H9 (cell line): ENCODE measurements around the gene SIGLEC11. TPM values are rescaled to one million over a fixed set of nuclear protein-coding genes. Genes with fewer than 3 reads are reported as not detected.
"Not testable (repeated sequence)": the region's sequence is repeated elsewhere in the genome, so short reads cannot be mapped to it uniquely, and the experiment has no call there.

Experiments
- DNase-seq: peaks from one replicate; pipeline ENCODE4 v3.0.0-alpha.2; 2017
- H2AFZ ChIP-seq: one replicate; pipeline ENCODE4 v1.6.1; 2013; ENCODE audit warnings: mild to moderate bottlenecking, low read length, control low read depth, moderate library complexity
- H2AK5ac ChIP-seq: 2 replicates; pipeline ENCODE4 v1.6.1; 2013; ENCODE audit warnings: low read length, control low read depth, mixed read lengths; ENCODE audit not compliant: insufficient read length
- H2BK120ac ChIP-seq: one replicate; pipeline ENCODE4 v1.6.1; 2013; ENCODE audit warnings: low read depth, mild to moderate bottlenecking, low read length, control low read depth, inconsistent platforms; ENCODE audit not compliant: poor library complexity, severe bottlenecking
- H2BK12ac ChIP-seq: 2 replicates; pipeline ENCODE4 v1.6.1; 2013; ENCODE audit warnings: low read length, control low read depth, mixed read lengths, low read depth; ENCODE audit not compliant: insufficient read length
- H2BK15ac ChIP-seq: 2 replicates; pipeline ENCODE4 v1.6.1; 2013; ENCODE audit warnings: low read depth, low read length, control low read depth
- H2BK20ac ChIP-seq: one replicate; pipeline ENCODE4 v1.6.1; 2013; ENCODE audit warnings: low read depth, mild to moderate bottlenecking, low read length, control low read depth, inconsistent platforms; ENCODE audit not compliant: poor library complexity, severe bottlenecking
- H2BK5ac ChIP-seq: 2 replicates; pipeline ENCODE4 v1.6.1; 2013; ENCODE audit warnings: low read length, control low read depth, mixed read lengths; ENCODE audit not compliant: insufficient read length
- H3K14ac ChIP-seq: 2 replicates; pipeline ENCODE4 v1.6.1; 2013; ENCODE audit warnings: low read length, control low read depth; ENCODE audit not compliant: insufficient read depth
- H3K18ac ChIP-seq: 2 replicates; pipeline ENCODE4 v1.6.1; 2013; ENCODE audit warnings: low read depth, mild to moderate bottlenecking, mixed read lengths, low read length, control low read depth; ENCODE audit not compliant: insufficient read length
- H3K23ac ChIP-seq: 2 replicates; pipeline ENCODE4 v1.6.1; 2013; ENCODE audit warnings: low read length, control low read depth, mixed read lengths, low read depth; ENCODE audit not compliant: insufficient read length
- H3K23me2 ChIP-seq: 2 replicates; pipeline ENCODE4 v1.6.1; 2013; ENCODE audit warnings: low read depth, mild to moderate bottlenecking, mixed read lengths, low read length, control low read depth; ENCODE audit not compliant: insufficient read length, poor library complexity, severe bottlenecking
- H3K27ac ChIP-seq: 2 replicates; pipeline ENCODE4 v1.5.1; 2013; ENCODE audit warnings: low read length, control low read depth, mixed read lengths, low read depth; ENCODE audit not compliant: insufficient read length
- H3K27me3 ChIP-seq: 2 replicates; pipeline ENCODE4 v1.6.1; 2013; ENCODE audit warnings: low read length, control low read depth, inconsistent platforms; ENCODE audit not compliant: insufficient read depth
- H3K4ac ChIP-seq: 2 replicates; pipeline ENCODE4 v1.6.1; 2013; ENCODE audit warnings: low read depth, mild to moderate bottlenecking, control low read depth, inconsistent platforms, low read length, moderate library complexity
- H3K4me1 ChIP-seq: 2 replicates; pipeline ENCODE4 v1.6.1; 2013; ENCODE audit warnings: low read length, control low read depth, inconsistent platforms; ENCODE audit not compliant: insufficient read depth
- H3K4me2 ChIP-seq: 2 replicates; pipeline ENCODE4 v1.6.1; 2013; ENCODE audit warnings: low read length, control low read depth, mixed read lengths; ENCODE audit not compliant: insufficient read length, insufficient read depth
- H3K56ac ChIP-seq: 2 replicates; pipeline ENCODE4 v1.6.1; 2013; ENCODE audit warnings: low read depth, mild to moderate bottlenecking, mixed read lengths, low read length, control low read depth; ENCODE audit not compliant: insufficient read length
- H3K79me1 ChIP-seq: 2 replicates; pipeline ENCODE4 v1.6.1; 2013; ENCODE audit warnings: low read depth, mild to moderate bottlenecking, moderate library complexity, low read length, control low read depth, inconsistent platforms; ENCODE audit not compliant: insufficient read depth, poor library complexity, severe bottlenecking
- H3K79me2 ChIP-seq: 2 replicates; pipeline ENCODE4 v1.6.1; 2013; ENCODE audit warnings: low read length, control low read depth, inconsistent platforms; ENCODE audit not compliant: insufficient read depth
- H3K9ac ChIP-seq: 2 replicates; pipeline ENCODE4 v1.6.1; 2013; ENCODE audit warnings: low read length, control low read depth, mixed read lengths; ENCODE audit not compliant: insufficient read length; ENCODE audit errors: extremely low read depth
- H3K9me3 ChIP-seq: one replicate; pipeline ENCODE4 v1.6.1; 2013; ENCODE audit warnings: low read depth, low read length, inconsistent platforms; ENCODE audit not compliant: control insufficient read depth
- H3T11ph ChIP-seq: one replicate; pipeline ENCODE4 v1.6.1; 2013; ENCODE audit warnings: mild to moderate bottlenecking, low read length, control low read depth, inconsistent platforms
- H4K20me1 ChIP-seq: one replicate; pipeline ENCODE4 v1.6.1; 2013; ENCODE audit not compliant: control insufficient read depth, insufficient read length, insufficient read depth
- H4K5ac ChIP-seq: 2 replicates; pipeline ENCODE4 v1.6.1; 2013; ENCODE audit warnings: low read depth, mild to moderate bottlenecking, mixed read lengths, low read length, control low read depth; ENCODE audit not compliant: insufficient read length
- H4K8ac ChIP-seq: replicated peaks from 2 replicates; pipeline ENCODE4 v1.6.1; 2013; ENCODE audit warnings: low read length, control low read depth, mixed read lengths, low read depth; ENCODE audit not compliant: insufficient read length
- H4K91ac ChIP-seq: 2 replicates; pipeline ENCODE4 v1.6.1; 2013; ENCODE audit warnings: low read depth, mild to moderate bottlenecking, moderate library complexity, mixed read lengths, low read length, control low read depth; ENCODE audit not compliant: insufficient read length
- H3K27ac Mint-ChIP-seq, 3 experiments: 2 replicates in 2 of 3; 3 replicates in 1 of 3; pipeline ENCODE4 v1.8.0; 2020 to 2021; ENCODE audit warnings: mixed read lengths in 3 of 3, mild to moderate bottlenecking in 1 of 3, moderate library complexity in 1 of 3
- H3K27me3 Mint-ChIP-seq: 2 replicates; pipeline ENCODE4 v1.8.0; 2021; ENCODE audit warnings: low read depth, mild to moderate bottlenecking, moderate library complexity, mixed read lengths
- H3K36me3 Mint-ChIP-seq, 3 experiments: 2 replicates in 2 of 3; 3 replicates in 1 of 3; pipeline ENCODE4 v1.8.0; 2020 to 2021; ENCODE audit warnings: low read depth in 3 of 3, mixed read lengths in 3 of 3; ENCODE audit not compliant: insufficient read depth in 1 of 3
- H3K4me1 Mint-ChIP-seq, 2 experiments: 2 replicates each; pipeline ENCODE4 v1.8.0; 2020; ENCODE audit warnings: mixed read lengths in 2 of 2
- H3K4me3 Mint-ChIP-seq, 2 experiments: 2 replicates in 1 of 2; 3 replicates in 1 of 2; pipeline ENCODE4 v1.8.0; 2020 to 2021; ENCODE audit warnings: mild to moderate bottlenecking in 2 of 2, mixed read lengths in 2 of 2, moderate library complexity in 1 of 2
- H3K9me3 Mint-ChIP-seq, 2 experiments: 2 replicates in 1 of 2; 3 replicates in 1 of 2; pipeline ENCODE4 v1.8.0; 2020; ENCODE audit warnings: mild to moderate bottlenecking in 2 of 2, mixed read lengths in 2 of 2, moderate library complexity in 1 of 2
- WGBS: extraction: QIAGEN DNeasy Blood & Tissue Kit; methylation state at CpG from one replicate; pipeline ENCODE4 v1.1.7; 2013; ENCODE audit warnings: missing lambda C conversion rate, low lambda C conversion rate, mixed read lengths; ENCODE audit not compliant: insufficient read length; ENCODE audit errors: extremely low coverage; 5-methylcytosine and 5-hydroxymethylcytosine counted together
- long read RNA-seq: library from polyadenylated mRNA; unstranded; transcript quantifications from one replicate; pipeline ENCODE4 v2.0.0, GENCODE V29; 2020
- total RNA-seq: library from RNA; stranded (reverse); gene quantifications from 2 replicates; pipeline ENCODE4 v1.2.1, GENCODE V29; 2021

SIGLEC11 gene, protein sequence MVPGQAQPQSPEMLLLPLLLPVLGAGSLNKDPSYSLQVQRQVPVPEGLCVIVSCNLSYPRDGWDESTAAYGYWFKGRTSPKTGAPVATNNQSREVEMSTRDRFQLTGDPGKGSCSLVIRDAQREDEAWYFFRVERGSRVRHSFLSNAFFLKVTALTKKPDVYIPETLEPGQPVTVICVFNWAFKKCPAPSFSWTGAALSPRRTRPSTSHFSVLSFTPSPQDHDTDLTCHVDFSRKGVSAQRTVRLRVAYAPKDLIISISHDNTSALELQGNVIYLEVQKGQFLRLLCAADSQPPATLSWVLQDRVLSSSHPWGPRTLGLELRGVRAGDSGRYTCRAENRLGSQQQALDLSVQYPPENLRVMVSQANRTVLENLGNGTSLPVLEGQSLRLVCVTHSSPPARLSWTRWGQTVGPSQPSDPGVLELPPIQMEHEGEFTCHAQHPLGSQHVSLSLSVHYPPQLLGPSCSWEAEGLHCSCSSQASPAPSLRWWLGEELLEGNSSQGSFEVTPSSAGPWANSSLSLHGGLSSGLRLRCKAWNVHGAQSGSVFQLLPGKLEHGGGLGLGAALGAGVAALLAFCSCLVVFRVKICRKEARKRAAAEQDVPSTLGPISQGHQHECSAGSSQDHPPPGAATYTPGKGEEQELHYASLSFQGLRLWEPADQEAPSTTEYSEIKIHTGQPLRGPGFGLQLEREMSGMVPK
- not detected in 2 replicates for total RNA-seq
- long read RNA-seq, partial matches to known transcripts: 0 of 1 reads
- long read RNA-seq, other reads (novel, unspliced or antisense): 1 of 1 reads

DNA sequence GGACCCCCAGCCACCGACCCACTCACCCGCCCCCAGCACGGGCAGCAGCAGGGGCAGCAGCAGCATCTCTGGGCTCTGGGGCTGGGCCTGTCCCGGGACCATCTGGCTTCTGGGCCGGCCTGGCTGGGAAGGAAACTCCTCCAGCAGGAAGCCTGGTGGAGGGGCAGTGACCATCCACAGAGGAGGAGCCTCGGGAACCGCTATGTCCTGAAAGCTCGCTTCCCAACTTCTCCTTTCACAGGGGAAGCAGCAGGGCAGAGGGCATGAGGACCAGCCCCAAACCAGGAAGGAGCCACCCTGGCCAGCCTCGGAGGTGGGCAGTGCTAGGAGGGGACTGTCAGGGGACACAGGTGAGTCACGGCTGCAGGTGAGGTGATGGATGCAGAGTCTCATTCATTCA is at the start of gene SIGLEC11:
Gene SIGLEC11 (minus strand): TSS at position 193 of the 400 bp plus-strand sequence. CDS start 91 bp downstream, at position 102.
- H3K4me3 Mint-ChIP-seq, H3K27me3 ChIP-seq, H3K4me2 ChIP-seq, H2BK12ac ChIP-seq, H3K36me3 Mint-ChIP-seq, H3K14ac ChIP-seq, H2BK5ac ChIP-seq, H3K79me2 ChIP-seq, H3K9ac ChIP-seq, H3K4me1 ChIP-seq, H3T11ph ChIP-seq, H2BK15ac ChIP-seq, H4K8ac ChIP-seq, H4K91ac ChIP-seq, H2AK5ac ChIP-seq, H3K27me3 Mint-ChIP-seq, H3K9me3 ChIP-seq, DNase-seq, H3K18ac ChIP-seq, H4K20me1 ChIP-seq, H3K4ac ChIP-seq, H3K23ac ChIP-seq, H3K79me1 ChIP-seq, H2BK20ac ChIP-seq, H3K27ac Mint-ChIP-seq, H2BK120ac ChIP-seq, H3K27ac ChIP-seq, H3K23me2 ChIP-seq, H3K56ac ChIP-seq, H2AFZ ChIP-seq, H4K5ac ChIP-seq: not testable (repeated sequence)
- peaks cover 8 to 21% of the 10 kb centered on the region in 2 experiments for H3K4me1 Mint-ChIP-seq
- peaks cover 17 to 18% of the 10 kb centered on the region in 2 experiments for H3K9me3 Mint-ChIP-seq
- WGBS: no CpG with 5 or more reads among the region's 10 CpGs
